Thoracic aorta (tissue), 2 donors: ENCODE data around the gene CCP110. TPM values are rescaled to one million over a fixed set of nuclear protein-coding genes. Genes with fewer than 3 reads are reported as not detected.

Experiments used
- ATAC-seq: fragments of 150-250 bp; one replicate; pipeline ENCODE4 v1.8.0; 2017; ENCODE audit warnings: low read depth; ENCODE audit not compliant: insufficient number of reproducible peaks, low FRiP score
- DNase-seq: peaks from one replicate; pipeline ENCODE4 v3.0.0-alpha.2; 2020; ENCODE audit warnings: low spot score
- H3K27ac ChIP-seq, 2 donors: fragments of 200-600 bp; sonication (generic); 1 replicate in 1 of 2; 2 replicates in 1 of 2; pipeline ENCODE4 v1.5.1; 2016; ENCODE audit warnings: mild to moderate bottlenecking in 2 of 2, moderate library complexity in 2 of 2
- H3K27me3 ChIP-seq: fragments of 200-600 bp; sonication (generic); replicated peaks from 2 replicates; pipeline ENCODE4 v1.6.0; 2016; ENCODE audit warnings: mild to moderate bottlenecking; ENCODE audit not compliant: insufficient read depth
- H3K36me3 ChIP-seq: fragments of 200-600 bp; sonication (generic); one replicate; pipeline ENCODE4 v1.5.1; 2016
- H3K4me1 ChIP-seq, 2 donors: fragments of 200-600 bp; sonication (generic); 1 replicate in 1 of 2; 2 replicates in 1 of 2; pipeline versions ENCODE4 v1.5.1 to v1.6.0; 2016; ENCODE audit warnings: low read depth in 2 of 2, mild to moderate bottlenecking in 1 of 2; ENCODE audit not compliant: control insufficient read depth in 1 of 2
- H3K4me3 ChIP-seq: fragments of 200-600 bp; sonication (generic); 2 replicates; pipeline ENCODE4 v1.5.1; 2016; ENCODE audit warnings: mild to moderate bottlenecking
- H3K9me3 ChIP-seq: fragments of 200-600 bp; sonication (generic); 2 replicates; pipeline ENCODE4 v1.5.1; 2016
- total RNA-seq, 2 donors: library from RNA; depleted of rRNA; stranded (reverse); fragments of >200 nt; gene quantifications; one replicate each; pipeline versions ENCODE4 v1.1.0 to v1.2.3, GENCODE V29; 2016
- TF ChIP-seq, protein P1 (sequence below): fragments of 200-600 bp; sonication (generic); IDR thresholded peaks from one replicate; pipeline ENCODE4 v1.5.1; 2019; ENCODE audit warnings: antibody characterized with exemption

Gene CCP110
- total RNA-seq, 2 donors from 2014 or later, result 20.4 to 30.7 TPM

DNA sequence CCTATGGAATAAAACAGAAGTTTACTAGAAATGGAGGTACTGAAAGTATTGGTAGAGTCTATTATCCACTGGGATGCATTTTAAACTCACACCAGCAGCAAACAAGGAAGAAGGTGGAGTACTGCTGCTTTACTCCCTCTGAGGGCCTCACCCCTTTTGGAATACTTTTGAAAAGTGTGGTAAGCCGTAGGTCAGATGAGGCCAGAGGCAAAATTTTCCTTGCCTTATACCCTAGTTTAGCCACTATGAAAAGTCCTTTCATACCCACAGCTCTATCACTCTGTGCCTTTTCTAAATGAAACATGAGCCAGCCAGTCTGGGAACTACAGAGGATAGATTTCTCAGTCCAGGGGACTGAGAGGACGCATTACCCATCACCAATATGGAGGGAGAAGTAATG, 15.9 kb upstream of the CCP110 start:
- Histone ChIP-seq H3K9me3 (no peaks in the 10 kb centered on the region), H3K4me1 (peaks cover 0 to 10% of the 10 kb centered on the region in 2 donors), H3K36me3 (peaks cover 25% of the 10 kb centered on the region), H3K27ac (no peak overlapping the region), H3K27me3 (no peaks in the 10 kb centered on the region), H3K4me3 (no peak overlapping the region)
- TF ChIP-seq, protein P1, sequence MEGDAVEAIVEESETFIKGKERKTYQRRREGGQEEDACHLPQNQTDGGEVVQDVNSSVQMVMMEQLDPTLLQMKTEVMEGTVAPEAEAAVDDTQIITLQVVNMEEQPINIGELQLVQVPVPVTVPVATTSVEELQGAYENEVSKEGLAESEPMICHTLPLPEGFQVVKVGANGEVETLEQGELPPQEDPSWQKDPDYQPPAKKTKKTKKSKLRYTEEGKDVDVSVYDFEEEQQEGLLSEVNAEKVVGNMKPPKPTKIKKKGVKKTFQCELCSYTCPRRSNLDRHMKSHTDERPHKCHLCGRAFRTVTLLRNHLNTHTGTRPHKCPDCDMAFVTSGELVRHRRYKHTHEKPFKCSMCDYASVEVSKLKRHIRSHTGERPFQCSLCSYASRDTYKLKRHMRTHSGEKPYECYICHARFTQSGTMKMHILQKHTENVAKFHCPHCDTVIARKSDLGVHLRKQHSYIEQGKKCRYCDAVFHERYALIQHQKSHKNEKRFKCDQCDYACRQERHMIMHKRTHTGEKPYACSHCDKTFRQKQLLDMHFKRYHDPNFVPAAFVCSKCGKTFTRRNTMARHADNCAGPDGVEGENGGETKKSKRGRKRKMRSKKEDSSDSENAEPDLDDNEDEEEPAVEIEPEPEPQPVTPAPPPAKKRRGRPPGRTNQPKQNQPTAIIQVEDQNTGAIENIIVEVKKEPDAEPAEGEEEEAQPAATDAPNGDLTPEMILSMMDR, result no peak
- DNase-seq (no peak), ATAC-seq (no peak)

DNA sequence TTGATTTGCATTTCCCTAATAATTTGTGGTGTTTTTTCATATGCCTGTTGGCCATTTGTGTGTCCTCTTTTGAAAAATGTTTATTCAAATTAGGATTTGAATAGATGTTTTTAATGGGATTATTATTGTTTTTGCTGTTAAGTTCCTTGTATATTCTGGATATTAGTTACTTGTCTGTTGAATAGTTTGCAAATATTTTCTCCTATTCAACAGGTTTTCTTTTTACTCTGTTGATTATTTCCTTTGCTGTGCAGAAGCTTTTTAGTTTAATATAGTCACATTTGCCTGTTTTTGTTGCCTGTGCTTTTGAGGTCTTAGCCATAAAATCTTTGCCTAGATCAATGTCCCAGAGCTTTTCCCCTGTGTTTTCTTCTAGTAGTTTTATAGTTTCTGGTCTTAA, 11.4 kb upstream of the CCP110 start:
- TF ChIP-seq, protein P1, result no peak
- Histone ChIP-seq H3K4me1 (peaks cover 0 to 7% of the 10 kb centered on the region in 2 donors), H3K36me3 (peaks cover 8% of the 10 kb centered on the region), H3K27ac (no peak overlapping the region), H3K27me3 (no peaks in the 10 kb centered on the region), H3K4me3 (no peak overlapping the region), H3K9me3 (no peaks in the 10 kb centered on the region)
- ATAC-seq (no peak), DNase-seq (no peak)

DNA sequence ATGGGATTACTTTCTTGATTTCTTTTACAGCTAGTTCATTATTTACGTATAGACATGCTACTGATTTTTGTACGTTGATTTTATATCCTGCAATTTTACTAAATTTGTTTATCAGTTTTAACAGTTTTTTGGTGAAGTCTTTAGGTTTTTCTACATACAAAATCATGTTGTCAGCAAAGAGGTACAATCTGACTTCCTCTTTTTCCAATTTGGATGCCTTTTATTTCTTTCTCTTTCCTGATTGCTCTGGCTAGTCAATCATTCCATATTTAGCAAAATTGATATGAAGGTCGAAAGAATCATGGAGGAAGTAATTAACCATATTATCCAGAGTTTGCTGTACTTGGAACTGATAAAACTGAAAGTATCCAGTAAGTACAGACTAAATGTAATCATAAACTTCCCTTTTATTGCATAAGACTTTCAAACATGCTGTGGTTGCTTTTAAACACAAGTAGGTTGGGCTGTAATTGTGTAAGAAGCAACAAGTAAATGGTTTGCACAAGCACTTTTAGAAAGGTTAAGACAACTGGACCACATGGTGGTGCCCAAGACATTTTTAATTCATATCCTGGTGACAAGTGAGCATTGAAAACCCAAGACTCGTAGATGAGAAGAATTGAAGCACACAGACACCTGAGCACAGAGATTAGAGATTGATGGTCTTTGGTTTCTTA, 10.2 kb upstream of the CCP110 start:
- no peaks in the 10 kb centered on the region for H3K9me3 ChIP-seq
- ATAC-seq (no peak), DNase-seq (no peak)
- peaks cover 0 to 15% of the 10 kb centered on the region in 2 donors for H3K4me1 ChIP-seq
- H3K27ac ChIP-seq, result no peak overlapping the region
- peaks cover 8% of the 10 kb centered on the region for H3K36me3 ChIP-seq
- H3K4me3 ChIP-seq, result peak overlapping the region; percentile 26
- no peaks in the 10 kb centered on the region for H3K27me3 ChIP-seq
- TF ChIP-seq, protein P1, result no peak

DNA sequence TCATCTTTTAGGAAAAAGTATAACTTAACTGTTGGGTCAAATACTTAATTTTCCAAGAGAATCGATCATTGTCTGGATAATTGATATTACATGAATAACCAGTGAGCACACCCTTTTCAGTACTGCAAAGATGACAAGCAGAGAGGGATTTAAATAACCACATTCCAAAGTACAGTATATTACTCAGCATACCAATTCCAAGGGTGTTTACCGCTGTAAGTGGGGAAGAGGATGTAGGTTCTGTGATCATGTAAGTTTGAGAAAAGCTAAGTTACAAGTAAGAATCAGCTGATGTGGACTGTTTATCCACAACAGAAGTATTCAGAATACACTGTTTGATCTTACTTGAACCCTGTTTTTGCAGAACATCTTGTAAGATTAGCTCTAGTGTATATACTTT, 8.0 kb upstream of the CCP110 start:
- peaks cover 7% of the 10 kb centered on the region for H3K36me3 ChIP-seq
- ATAC-seq (no peak), DNase-seq (no peak)
- peaks cover 12 to 28% of the 10 kb centered on the region in 2 donors for H3K4me1 ChIP-seq
- no peak overlapping the region for H3K4me3 ChIP-seq
- H3K9me3 ChIP-seq, result no peaks in the 10 kb centered on the region
- H3K27me3 ChIP-seq, result no peaks in the 10 kb centered on the region
- TF ChIP-seq, protein P1, result no peak
- H3K27ac ChIP-seq, result no peak overlapping the region

DNA sequence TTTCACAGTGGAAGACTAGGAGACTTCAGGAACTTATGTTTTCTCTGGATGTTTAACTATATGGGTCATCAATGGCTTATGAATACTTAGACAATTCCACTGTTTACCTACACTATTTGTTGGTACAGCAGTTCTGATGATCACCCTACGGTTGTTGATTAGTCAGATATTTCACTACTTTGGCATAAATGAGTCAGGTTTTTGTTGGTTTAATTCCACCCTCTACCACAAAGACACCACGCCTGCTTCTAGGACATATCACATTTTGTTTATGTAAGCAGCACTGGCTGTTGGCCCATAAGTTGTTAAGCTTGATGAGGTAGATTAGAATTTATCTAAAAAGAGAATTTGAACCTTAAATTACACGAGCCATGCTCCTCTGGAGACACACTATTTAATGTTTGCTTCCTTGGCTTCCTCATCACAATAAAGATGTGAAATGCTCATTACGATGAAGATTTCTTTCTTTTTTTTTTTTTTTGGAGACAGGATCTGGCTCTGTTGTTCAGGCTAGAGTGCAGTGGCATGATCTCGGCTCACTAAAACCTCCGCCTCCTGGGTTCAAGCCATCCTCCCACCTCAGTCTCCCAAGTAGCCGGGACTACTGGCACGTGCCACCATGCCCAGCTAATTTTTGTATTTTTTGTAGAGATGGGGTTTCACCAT, 6.2 kb upstream of the CCP110 start:
- H3K27ac ChIP-seq, result no peak overlapping the region

More for the DNA sequence above, 6.2 kb upstream of the CCP110 start:
- H3K4me1 ChIP-seq, result peaks cover 12 to 38% of the 10 kb centered on the region in 2 donors
- TF ChIP-seq, protein P1, result no peak
- ATAC-seq (no peak), DNase-seq (no peak)
- no peak overlapping the region for H3K4me3 ChIP-seq
- H3K27me3 ChIP-seq, result no peaks in the 10 kb centered on the region
- H3K36me3 ChIP-seq, result peaks cover 4% of the 10 kb centered on the region
- no peaks in the 10 kb centered on the region for H3K9me3 ChIP-seq
